HG03108 (cell line): Measurements from ENCODE around the gene RASGRP1.
A peak's percentile ranks its signal among the peaks of the same experiment; 100 is the strongest.

Experiments used
- ATAC-seq: cut with Tn5 transposase; IDR thresholded peaks from one replicate; pipeline ENCODE4 v1.9.1; 2021; ENCODE audit warnings: moderate library complexity; ENCODE audit not compliant: unreplicated experiment

Gene RASGRP1

DNA sequence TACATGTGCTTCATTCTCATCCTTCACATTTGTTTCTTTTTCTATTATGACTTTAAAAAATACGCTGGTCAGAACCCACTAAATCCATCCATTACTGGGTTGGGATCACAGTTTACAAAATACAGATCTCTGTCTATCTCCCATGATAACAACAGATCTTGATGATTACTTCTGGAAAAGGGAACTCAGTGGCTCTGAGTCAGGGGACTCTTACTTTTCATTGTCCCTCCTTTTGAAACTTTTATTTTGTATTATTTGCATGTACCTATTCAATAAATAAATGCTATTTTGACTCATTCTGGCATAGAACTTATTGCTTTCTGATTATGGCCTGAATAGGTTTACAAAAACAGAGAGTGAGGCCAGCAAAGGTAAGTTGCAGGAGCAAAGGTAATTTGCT, 11.6 kb upstream of the RASGRP1 start:
- no peak for ATAC-seq

DNA sequence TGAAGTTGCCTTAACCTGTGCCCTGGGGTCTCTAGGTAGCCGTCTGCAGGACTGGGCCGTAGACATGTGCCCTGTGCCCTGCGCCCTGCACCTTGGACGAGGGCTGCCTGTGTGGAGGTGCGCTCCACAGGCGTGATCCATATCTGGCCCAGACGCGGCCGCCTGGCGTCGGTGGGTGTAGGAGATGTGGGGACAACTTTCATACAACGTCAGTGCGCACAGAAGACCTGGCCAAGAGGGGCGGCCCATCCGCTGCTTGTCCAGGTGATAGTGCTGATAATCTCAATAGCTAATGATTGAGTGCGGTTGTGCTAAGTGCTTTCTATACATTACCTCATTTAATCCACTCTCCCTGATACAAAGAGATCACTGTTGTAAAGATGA, 665 bp upstream of the RASGRP1 start:
- no peak for ATAC-seq

- peak; percentile 61 for ATAC-seq
Observed at GRCh38 chr15:38563723-38564519, 693 bp downstream of the RASGRP1 start.

- ATAC-seq, result no peak
Observed at GRCh38 chr15:38562278-38562677, 2.3 kb downstream of the RASGRP1 start.

DNA sequence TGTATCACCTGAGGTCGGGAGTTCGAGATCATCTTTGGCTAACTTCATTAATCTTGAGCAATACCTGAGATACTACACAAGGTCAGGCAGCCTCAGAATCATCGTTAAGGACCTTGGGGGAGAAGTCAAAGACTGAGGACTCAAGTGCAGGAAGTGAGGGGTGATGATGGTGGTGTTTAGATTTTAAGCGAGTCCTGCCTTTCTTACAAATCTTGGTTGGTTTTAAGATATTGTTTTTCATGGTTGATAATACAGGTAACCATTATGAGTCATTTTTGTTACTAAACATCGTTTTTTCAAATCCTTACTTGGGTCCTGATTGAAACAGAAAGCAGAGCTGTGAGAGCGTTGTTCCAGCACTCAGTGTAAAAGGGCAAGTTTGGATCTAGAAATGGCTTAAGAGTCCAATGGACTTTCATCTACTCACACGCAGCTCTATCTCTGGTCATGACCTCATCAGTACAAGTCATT, 4.1 kb downstream of the RASGRP1 start:
- no peak for ATAC-seq

GRCh38 chr15:38559636-38560307, 4.8 kb downstream of the RASGRP1 start:
- ATAC-seq, result no peak

- ATAC-seq, result no peak
Observed at GRCh38 chr15:38559131-38559530, 5.5 kb downstream of the RASGRP1 start.

- ATAC-seq, result no peak
Observed at GRCh38 chr15:38558372-38559059, 6.1 kb downstream of the RASGRP1 start.

GRCh38 chr15:38557921-38558320, 6.7 kb downstream of the RASGRP1 start:
- no peak for ATAC-seq

GRCh38 chr15:38555686-38556334, 8.8 kb downstream of the RASGRP1 start:
- peak; percentile 40 for ATAC-seq

- ATAC-seq, result peak; percentile 51
Observed at GRCh38 chr15:38554354-38554753, 10.3 kb downstream of the RASGRP1 start.

GRCh38 chr15:38553071-38553470, 11.5 kb downstream of the RASGRP1 start:
- ATAC-seq, result no peak

GRCh38 chr15:38551720-38552648, 12.6 kb downstream of the RASGRP1 start:
- no peak for ATAC-seq

DNA sequence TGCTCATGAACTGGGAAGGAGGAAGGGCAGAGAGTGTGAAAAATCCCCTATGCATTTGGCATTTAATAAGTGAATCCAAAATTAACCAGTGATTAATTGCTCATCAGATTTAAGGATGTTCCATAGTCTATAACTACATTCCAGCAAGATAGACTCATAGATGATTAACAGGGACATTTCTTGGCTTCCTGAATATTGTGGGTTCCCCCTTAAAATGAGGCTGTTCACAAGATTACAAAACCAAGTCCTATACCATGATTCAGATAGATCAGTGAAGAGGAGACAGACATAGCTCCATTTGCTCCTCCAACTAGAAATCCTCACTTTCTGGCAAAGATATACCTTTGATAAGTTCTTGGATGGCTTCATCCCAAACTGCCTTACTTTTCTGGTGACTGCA, 15.4 kb downstream of the RASGRP1 start:
- ATAC-seq, result no peak

GRCh38 chr15:38547255-38547997, 17.2 kb downstream of the RASGRP1 start:
- no peak for ATAC-seq

DNA sequence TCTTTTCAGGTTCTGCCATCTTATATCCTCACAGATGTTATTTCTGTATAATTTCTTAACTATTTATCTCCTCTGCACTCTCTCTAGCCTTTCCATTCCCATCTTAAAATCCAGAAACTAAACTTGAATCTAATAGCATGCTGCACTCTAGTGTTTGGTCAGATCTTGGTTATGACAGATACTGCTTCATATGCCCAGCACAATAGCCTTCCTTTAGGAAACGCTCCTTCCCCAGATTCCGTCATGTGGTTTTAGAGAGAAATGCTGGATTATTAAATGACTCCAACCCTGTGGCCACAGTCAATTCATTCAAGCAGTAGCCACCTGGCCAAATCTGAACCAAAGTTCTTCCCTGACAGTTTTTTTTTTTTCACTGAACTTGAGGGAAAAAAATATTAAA, 19.4 kb downstream of the RASGRP1 start:
- ATAC-seq, result no peak

GRCh38 chr15:38541026-38541425, 23.6 kb downstream of the RASGRP1 start:
- no peak for ATAC-seq

DNA sequence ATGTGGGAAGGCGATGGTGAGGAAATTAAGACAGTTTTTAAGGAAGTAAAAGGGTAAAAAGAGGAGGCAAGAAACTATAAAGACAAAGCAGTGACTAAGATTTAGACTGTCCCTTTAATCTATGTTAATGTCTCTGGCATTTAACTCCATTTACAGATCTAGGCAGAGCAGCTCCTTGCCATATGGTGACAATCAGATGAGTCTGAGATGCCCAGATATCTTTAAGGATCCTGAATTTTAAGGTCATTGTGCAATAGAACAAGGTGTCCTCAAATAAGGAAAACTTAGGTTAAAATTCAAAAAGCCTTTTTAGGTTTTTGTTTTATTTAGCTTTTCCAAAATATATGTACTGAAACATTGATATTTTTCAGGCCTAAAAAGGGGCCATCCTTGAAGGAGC, 24.1 kb downstream of the RASGRP1 start:
- no peak for ATAC-seq

DNA sequence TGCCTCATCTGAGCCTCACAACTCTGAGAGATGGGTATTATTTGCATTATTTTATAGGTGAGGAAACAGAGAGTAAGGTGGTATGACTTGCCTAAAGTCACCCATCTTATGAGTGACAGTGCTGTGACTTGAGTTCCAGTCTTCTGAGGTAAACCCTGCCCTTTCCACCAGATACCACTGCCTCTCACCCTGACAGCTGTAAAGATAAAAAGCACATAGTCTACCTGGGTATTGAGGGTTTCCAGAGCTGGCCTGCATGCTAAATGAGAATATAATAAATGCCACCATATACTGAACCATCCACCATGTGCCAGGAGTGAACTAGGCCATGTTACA, 25.6 kb downstream of the RASGRP1 start:
- ATAC-seq, result no peak
